Measurements from ENCODE around the gene FGF8.

FGF8 gene

GRCh38 chr10:101781984-101782810 lies 6.3 kb upstream of the FGF8 start:
- no peak for DNase-seq (ENCODE audit: low read depth)

GRCh38 chr10:101781655-101781983 lies 5.7 kb upstream of the FGF8 start:
- DNase-seq (ENCODE audit: low read depth): no peak

- peak; percentile 47 for DNase-seq (ENCODE audit: low read depth)
These were observed 5.1 kb upstream of the FGF8 start for GRCh38 chr10:101780818-101781654.

GRCh38 chr10:101780187-101780817 lies 4.4 kb upstream of the FGF8 start:
- DNase-seq (ENCODE audit: low read depth): no peak

GRCh38 chr10:101779544-101780186 lies 3.8 kb upstream of the FGF8 start:
- peak; percentile 78 for DNase-seq (ENCODE audit: low read depth)

- DNase-seq (ENCODE audit: low read depth): no peak
These were observed 3.0 kb upstream of the FGF8 start for GRCh38 chr10:101778781-101779543.

- DNase-seq (ENCODE audit: low read depth): no peak
These were observed 2.4 kb upstream of the FGF8 start for GRCh38 chr10:101778151-101778780.

GRCh38 chr10:101777619-101778145 lies 1.8 kb upstream of the FGF8 start:
- no peak for DNase-seq (ENCODE audit: low read depth)

GRCh38 chr10:101776161-101776817 lies 375 bp upstream of the FGF8 start:
- DNase-seq (ENCODE audit: low read depth): no peak

GRCh38 chr10:101774589-101775272 lies 1.2 kb downstream of the FGF8 start:
- DNase-seq (ENCODE audit: low read depth): no peak

- DNase-seq (ENCODE audit: low read depth): no peak
These were observed 1.9 kb downstream of the FGF8 start for GRCh38 chr10:101773923-101774588.

- DNase-seq (ENCODE audit: low read depth): no peak
These were observed 2.8 kb downstream of the FGF8 start for GRCh38 chr10:101772895-101773761.

- DNase-seq (ENCODE audit: low read depth): no peak
These were observed 3.7 kb downstream of the FGF8 start for GRCh38 chr10:101772017-101772894.

- no peak for DNase-seq (ENCODE audit: low read depth)
These were observed 4.5 kb downstream of the FGF8 start for GRCh38 chr10:101771380-101771779.

GRCh38 chr10:101770331-101771215 lies 5.3 kb downstream of the FGF8 start:
- DNase-seq (ENCODE audit: low read depth): no peak

GRCh38 chr10:101769541-101770180 lies 6.3 kb downstream of the FGF8 start:
- DNase-seq (ENCODE audit: low read depth): no peak

All from stimulated activated CD8-positive, alpha-beta memory T cell treated with anti-CD3 and anti-CD28 coated beads, Interleukin-15, amount 100 ng/mL, for 24 hours (primary cell).